GM12878 (cell line): ENCODE results near the gene TFCP2L1.
"Not testable (repeated sequence)": the region's sequence is repeated elsewhere in the genome, so short reads cannot be mapped to it uniquely, and the experiment has no call there.

Experiments
- EZH2 ChIP-seq: IDR thresholded peaks from 2 replicates; pipeline ENCODE4 v1.6.1; 2012; ENCODE audit warnings: low read depth, mild to moderate bottlenecking, control low read depth, inconsistent platforms, low read length, borderline replicate concordance; ENCODE audit not compliant: control insufficient read depth
- POLR2AphosphoS5 ChIP-seq: IDR thresholded peaks from 2 replicates; pipeline ENCODE4 v1.6.1; 2011; ENCODE audit warnings: mild to moderate bottlenecking, low read length, inconsistent platforms
- SMAD1 ChIP-seq: fragments of 450-650 bp; IDR thresholded peaks from 2 replicates; pipeline ENCODE4 v1.6.1; 2018; ENCODE audit warnings: mild to moderate bottlenecking, low read depth; ENCODE audit not compliant: partially characterized antibody
- SMC3 ChIP-seq: IDR thresholded peaks from 2 replicates; pipeline ENCODE4 v1.6.1; 2011; ENCODE audit warnings: low read length, improper control_type of control experiment, borderline replicate concordance
- SRF ChIP-seq, 2 experiments: IDR thresholded peaks; 2 replicates each; pipeline ENCODE4 v1.6.1; 2011; ENCODE audit warnings: low read depth in 2 of 2, low read length in 2 of 2, mild to moderate bottlenecking in 1 of 2, moderate library complexity in 1 of 2
- TCF7 ChIP-seq: IDR thresholded peaks from 2 replicates; pipeline ENCODE4 v1.6.1; 2014; ENCODE audit warnings: antibody characterized with exemption, borderline replicate concordance

- not testable (repeated sequence) for TF ChIP-seq SMC3; SMAD1; POLR2AphosphoS5; TCF7; EZH2; SRF (IDR thresholded peaks at IDR 0.05; ENCODE audit: low read depth in 2 of 2, low read length in 2 of 2)
Measured at GRCh38 chr2:121331324-121331723, 46.3 kb upstream of the TFCP2L1 start.
